GM12891 (cell line): ENCODE data around the gene CCDC182.

ENCODE experiments used
- DNase-seq: peaks from one replicate; pipeline ENCODE4 v3.0.0; 2011; ENCODE audit warnings: low spot score; ENCODE audit not compliant: insufficient read length
- FAIRE-seq: peaks from 2 replicates; lab custom pipeline; 2011; peaks lifted over from hg19 to GRCh38; lab: Jason Lieb, UNC
- PAX5 ChIP-seq: IDR thresholded peaks from 2 replicates; pipeline ENCODE4 v1.6.1; 2011; ENCODE audit warnings: low read length, moderate library complexity, mild to moderate bottlenecking; ENCODE audit not compliant: insufficient read depth, severe bottlenecking
- POLR2A ChIP-seq: IDR thresholded peaks from 2 replicates; pipeline ENCODE4 v1.6.1; 2011; ENCODE audit warnings: low read depth, low read length, control low read depth
- POLR2AphosphoS5 ChIP-seq: IDR thresholded peaks from 2 replicates; pipeline ENCODE4 v1.6.1; 2011; ENCODE audit warnings: low read depth, low read length, control low read depth
- POU2F2 ChIP-seq: IDR thresholded peaks from 2 replicates; pipeline ENCODE4 v1.6.1; 2011; ENCODE audit warnings: low read depth, mild to moderate bottlenecking, control low read depth, low read length, moderate library complexity
- SPI1 ChIP-seq: IDR thresholded peaks from 2 replicates; pipeline ENCODE4 v1.6.1; 2011; ENCODE audit warnings: low read depth, low read length, control low read depth
- TAF1 ChIP-seq: IDR thresholded peaks from 2 replicates; pipeline ENCODE4 v1.6.1; 2011; ENCODE audit warnings: low read depth, low read length, control low read depth

The CCDC182 gene

GRCh38 chr17:57749701-57750100 lies 4.6 kb upstream of the CCDC182 start:
- FAIRE-seq = no peak
- no peak for DNase-seq
- TF ChIP-seq TAF1 (no peak), POLR2A (no peak), POLR2AphosphoS5 (no peak), PAX5 (no peak), POU2F2 (no peak), SPI1 (no peak)

- DNase-seq (peak; percentile 51), FAIRE-seq (peak; percentile 79)
- TF ChIP-seq POLR2AphosphoS5 (no peak), PAX5 (no peak), POLR2A (no peak), SPI1 (no peak), TAF1 (no peak), POU2F2 (no peak)
Observed at GRCh38 chr17:57747221-57748017, 2.3 kb upstream of the CCDC182 start.

- DNase-seq (no peak), FAIRE-seq (no peak)
- no peak for TF ChIP-seq SPI1
- TF ChIP-seq POU2F2 = no peak
- no peak for TF ChIP-seq PAX5
- TF ChIP-seq TAF1 = no peak
- no peak for TF ChIP-seq POLR2AphosphoS5
- no peak for TF ChIP-seq POLR2A
Observed at GRCh38 chr17:57746221-57746620, 1.1 kb upstream of the CCDC182 start.

- peak; percentile 54 for FAIRE-seq
- TF ChIP-seq SPI1 (peak; percentile 43; the same call in 1 of the 2 replicates), POLR2AphosphoS5 (no peak)
Observed at GRCh38 chr17:57744195-57745170, 616 bp downstream of the CCDC182 start.

GRCh38 chr17:57740235-57740528 lies 4.9 kb downstream of the CCDC182 start:
- no peak for TF ChIP-seq TAF1
- no peak for TF ChIP-seq PAX5
- no peak for TF ChIP-seq SPI1
- TF ChIP-seq POLR2A = no peak
- no peak for TF ChIP-seq POLR2AphosphoS5
- no peak for TF ChIP-seq POU2F2
- no peak for DNase-seq
- FAIRE-seq = no peak

More at GRCh38 chr17:57744195-57745170, 616 bp downstream of the CCDC182 start:
- DNase-seq = no peak

GRCh38 chr17:57739402-57740234 lies 5.5 kb downstream of the CCDC182 start:
- TF ChIP-seq POLR2A (no peak), PAX5 (no peak), POLR2AphosphoS5 (no peak), SPI1 (no peak), TAF1 (no peak), POU2F2 (no peak)
- DNase-seq (no peak), FAIRE-seq (peak; percentile 74)

GRCh38 chr17:57737450-57737849 lies 7.6 kb downstream of the CCDC182 start:
- TF ChIP-seq POLR2A (no peak), TAF1 (no peak), POU2F2 (no peak), PAX5 (no peak), POLR2AphosphoS5 (no peak), SPI1 (no peak)
- DNase-seq (no peak), FAIRE-seq (no peak)

GRCh38 chr17:57735707-57736106 lies 9.4 kb downstream of the CCDC182 start:
- DNase-seq (no peak), FAIRE-seq (peak; percentile 71)
- TF ChIP-seq POLR2A (no peak), POU2F2 (no peak), SPI1 (no peak), TAF1 (no peak)
